Measurements from ENCODE around the gene ATXN1.

DNA sequence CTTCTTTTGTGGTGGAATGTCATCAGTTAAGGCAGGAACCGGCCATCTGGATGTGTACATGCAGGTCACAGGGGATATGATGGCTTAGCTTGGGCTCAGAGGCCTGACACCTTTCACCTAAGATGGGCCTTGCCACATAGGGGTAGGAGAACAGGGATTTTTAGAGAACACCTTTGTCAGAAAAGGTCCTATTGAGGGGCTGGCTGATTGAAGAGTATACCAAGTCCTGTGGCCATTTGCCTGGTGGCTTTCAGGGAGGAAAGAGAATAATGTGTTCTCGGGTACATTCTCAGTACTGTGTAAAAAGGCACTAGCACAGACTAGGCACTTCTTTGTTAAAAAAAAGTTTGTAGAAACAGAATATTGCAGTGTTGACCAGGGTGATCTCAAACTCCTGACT, 496.5 kb downstream of the ATXN1 start:
- TF ChIP-seq, protein P1, sequence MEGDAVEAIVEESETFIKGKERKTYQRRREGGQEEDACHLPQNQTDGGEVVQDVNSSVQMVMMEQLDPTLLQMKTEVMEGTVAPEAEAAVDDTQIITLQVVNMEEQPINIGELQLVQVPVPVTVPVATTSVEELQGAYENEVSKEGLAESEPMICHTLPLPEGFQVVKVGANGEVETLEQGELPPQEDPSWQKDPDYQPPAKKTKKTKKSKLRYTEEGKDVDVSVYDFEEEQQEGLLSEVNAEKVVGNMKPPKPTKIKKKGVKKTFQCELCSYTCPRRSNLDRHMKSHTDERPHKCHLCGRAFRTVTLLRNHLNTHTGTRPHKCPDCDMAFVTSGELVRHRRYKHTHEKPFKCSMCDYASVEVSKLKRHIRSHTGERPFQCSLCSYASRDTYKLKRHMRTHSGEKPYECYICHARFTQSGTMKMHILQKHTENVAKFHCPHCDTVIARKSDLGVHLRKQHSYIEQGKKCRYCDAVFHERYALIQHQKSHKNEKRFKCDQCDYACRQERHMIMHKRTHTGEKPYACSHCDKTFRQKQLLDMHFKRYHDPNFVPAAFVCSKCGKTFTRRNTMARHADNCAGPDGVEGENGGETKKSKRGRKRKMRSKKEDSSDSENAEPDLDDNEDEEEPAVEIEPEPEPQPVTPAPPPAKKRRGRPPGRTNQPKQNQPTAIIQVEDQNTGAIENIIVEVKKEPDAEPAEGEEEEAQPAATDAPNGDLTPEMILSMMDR (IDR thresholded peaks at IDR 0.05; ENCODE audit: low read depth, low read length): no peak
- TF ChIP-seq EZH2phosphoT487 (IDR thresholded peaks at IDR 0.05; ENCODE audit: low read depth): no peak
